Loucy (cell line): ENCODE measurements around the gene DNPEP.

Source experiments
- H2AFZ ChIP-seq: fragments of 200-600 bp; sonication (generic); 2 replicates; pipeline ENCODE4 v1.6.0; 2016; ENCODE audit warnings: antibody characterized with exemption, mild to moderate bottlenecking, low read length, moderate library complexity
- H3F3A ChIP-seq: fragments of 200-600 bp; 2 replicates; pipeline ENCODE4 v1.6.0; 2016; ENCODE audit warnings: antibody characterized with exemption, low read depth, mild to moderate bottlenecking
- H3K27me3 ChIP-seq: fragments of 200-600 bp; sonication (generic); 2 replicates; pipeline ENCODE4 v1.6.1; 2014; ENCODE audit warnings: low read length, mild to moderate bottlenecking; ENCODE audit not compliant: insufficient read depth, poor library complexity, severe bottlenecking
- H3K36me3 ChIP-seq: fragments of 200-600 bp; sonication (generic); 2 replicates; pipeline ENCODE4 v1.6.1; 2016; ENCODE audit warnings: low read length; ENCODE audit not compliant: insufficient read depth
- H3K4me1 ChIP-seq: fragments of 200-600 bp; sonication (generic); 2 replicates; pipeline ENCODE4 v1.5.1; 2014; ENCODE audit warnings: low read length, mild to moderate bottlenecking; ENCODE audit not compliant: insufficient read depth, poor library complexity, severe bottlenecking
- H3K4me2 ChIP-seq: fragments of 200-600 bp; sonication (generic); 2 replicates; pipeline ENCODE4 v1.6.0; 2014; ENCODE audit warnings: antibody characterized with exemption, low read length, low read depth, mild to moderate bottlenecking; ENCODE audit not compliant: poor library complexity, severe bottlenecking
- H3K4me3 ChIP-seq: fragments of 200-600 bp; sonication (generic); 2 replicates; pipeline ENCODE4 v1.5.1; 2014; ENCODE audit warnings: low read length, mild to moderate bottlenecking, mixed read lengths; ENCODE audit not compliant: poor library complexity, severe bottlenecking
- H3K79me2 ChIP-seq: fragments of 200-600 bp; sonication (generic); 2 replicates; pipeline ENCODE4 v1.6.1; 2014; ENCODE audit warnings: low read length; ENCODE audit not compliant: insufficient read depth
- H3K9ac ChIP-seq: fragments of 200-600 bp; sonication (generic); 2 replicates; pipeline ENCODE4 v1.6.0; 2014; ENCODE audit warnings: mild to moderate bottlenecking, low read depth, low read length, moderate library complexity; ENCODE audit not compliant: poor library complexity, severe bottlenecking
- H3K9me2 ChIP-seq: fragments of 200-600 bp; sonication (generic); replicated peaks from 2 replicates; pipeline ENCODE4 v1.6.1; 2016; ENCODE audit warnings: low read depth, low read length, mixed read lengths
- H3K9me3 ChIP-seq: fragments of 200-600 bp; sonication (generic); 2 replicates; pipeline ENCODE4 v1.6.1; 2014; ENCODE audit warnings: mild to moderate bottlenecking, antibody characterized with exemption, low read length, low read depth; ENCODE audit not compliant: insufficient read depth
- H4K20me1 ChIP-seq: fragments of 200-600 bp; sonication (generic); 2 replicates; pipeline ENCODE4 v1.6.0; 2014; ENCODE audit warnings: antibody characterized with exemption, low read length, mild to moderate bottlenecking; ENCODE audit not compliant: insufficient read depth, poor library complexity, severe bottlenecking
- CTCF ChIP-seq: fragments of 200-600 bp; sonication (generic); conservative IDR thresholded peaks from 2 replicates; pipeline ENCODE4 v1.5.1; 2014; ENCODE audit warnings: mild to moderate bottlenecking, antibody characterized with exemption, low read length
- EZH2phosphoT487 ChIP-seq: fragments of 200-600 bp; IDR thresholded peaks from 2 replicates; pipeline ENCODE4 v1.6.1; 2018; ENCODE audit warnings: antibody characterized with exemption, mild to moderate bottlenecking, moderate library complexity, borderline replicate concordance

DNPEP gene

GRCh38 chr2:219344751-219345430 lies 42.8 kb downstream of the DNPEP start:
- Histone ChIP-seq H3K4me3 (no peak overlapping the region), H3K27me3 (no peaks in the 10 kb centered on the region), H3K79me2 (no peaks in the 10 kb centered on the region), H3K4me1 (no peaks in the 10 kb centered on the region), H3K4me2 (no peak overlapping the region), H2AFZ (no peak overlapping the region), H3F3A (no peaks in the 10 kb centered on the region), H4K20me1 (no peaks in the 10 kb centered on the region), H3K9me3 (no peaks in the 10 kb centered on the region), H3K36me3 (no peaks in the 10 kb centered on the region), H3K9me2 (no peaks in the 10 kb centered on the region), H3K9ac (no peak overlapping the region)
- no peak for TF ChIP-seq EZH2phosphoT487

DNA sequence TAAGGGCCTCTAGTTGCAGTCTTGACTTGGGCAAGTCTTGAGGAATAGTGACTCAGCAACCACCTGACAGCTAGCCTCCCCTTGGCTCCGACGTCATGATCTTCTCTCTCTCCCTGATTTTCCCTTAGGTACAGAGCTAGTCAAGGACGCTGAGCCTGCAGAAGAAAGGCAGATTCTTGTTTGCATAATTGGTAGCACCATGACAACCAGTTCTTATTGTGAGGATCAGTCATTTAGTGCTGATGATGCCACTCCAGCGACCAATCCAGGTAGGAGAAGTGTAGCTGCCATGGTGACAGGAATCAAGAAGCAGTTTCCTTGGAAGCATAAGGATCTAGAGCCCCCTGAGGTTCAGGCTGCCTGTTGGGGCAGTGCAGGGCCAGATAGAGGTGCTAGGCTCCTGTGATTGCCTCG lies 52.3 kb downstream of the DNPEP start:
- no peak overlapping the region for H3K4me3 ChIP-seq
- H3K36me3 ChIP-seq: no peaks in the 10 kb centered on the region
- H3K79me2 ChIP-seq: no peaks in the 10 kb centered on the region
- no peak overlapping the region for H3K9ac ChIP-seq
- H4K20me1 ChIP-seq: no peaks in the 10 kb centered on the region
- H3K9me2 ChIP-seq: no peaks in the 10 kb centered on the region
- H3F3A ChIP-seq: no peaks in the 10 kb centered on the region
- no peaks in the 10 kb centered on the region for H3K27me3 ChIP-seq
- no peak overlapping the region for H2AFZ ChIP-seq
- no peak for TF ChIP-seq CTCF
- TF ChIP-seq EZH2phosphoT487: no peak
- H3K4me2 ChIP-seq: no peak overlapping the region
- no peaks in the 10 kb centered on the region for H3K4me1 ChIP-seq
- no peaks in the 10 kb centered on the region for H3K9me3 ChIP-seq

GRCh38 chr2:219334076-219334475 lies 53.6 kb downstream of the DNPEP start:
- H3K36me3 ChIP-seq: no peaks in the 10 kb centered on the region
- no peaks in the 10 kb centered on the region for H3F3A ChIP-seq
- H3K79me2 ChIP-seq: no peaks in the 10 kb centered on the region
- no peak overlapping the region for H2AFZ ChIP-seq
- H3K27me3 ChIP-seq: no peaks in the 10 kb centered on the region
- H3K9ac ChIP-seq: no peak overlapping the region
- no peaks in the 10 kb centered on the region for H3K4me1 ChIP-seq
- TF ChIP-seq EZH2phosphoT487 (no peak), CTCF (no peak)
- no peaks in the 10 kb centered on the region for H3K9me3 ChIP-seq
- H4K20me1 ChIP-seq: no peaks in the 10 kb centered on the region
- no peak overlapping the region for H3K4me3 ChIP-seq
- no peak overlapping the region for H3K4me2 ChIP-seq
- H3K9me2 ChIP-seq: no peaks in the 10 kb centered on the region

- no peak for TF ChIP-seq CTCF
- TF ChIP-seq EZH2phosphoT487: no peak
- Histone ChIP-seq H2AFZ (no peak within 1 kb of the TSS), H3K9me3 (no peaks in the 10 kb centered on the region), H3K9ac (no peak within 1 kb of the TSS), H3K9me2 (no peaks in the 10 kb centered on the region), H3F3A (no peaks in the 10 kb centered on the region), H3K4me3 (no peak within 1 kb of the TSS), H3K4me2 (no peak within 1 kb of the TSS), H3K27me3 (no peaks in the 10 kb centered on the region), H4K20me1 (no peaks in the 10 kb centered on the region), H3K4me1 (no peaks in the 10 kb centered on the region), H3K36me3 (no peaks in the 10 kb centered on the region), H3K79me2 (no peaks in the 10 kb centered on the region)
Measured at GRCh38 chr2:219332542-219332941, 55.2 kb downstream of the DNPEP start, which contains the start of gene RESP18. Gene RESP18 (minus strand): TSS chr2:219332744.
